GM23338 (cell line): ENCODE data around the gene RAB9B. TPM values are rescaled to one million over a fixed set of nuclear protein-coding genes. Genes with fewer than 3 reads are reported as not detected.

Experiments used
- ATAC-seq: fragments of 200-7000 bp; cut with Tn5 transposase; 3 replicates; pipeline ENCODE4 v1.9.1; 2020
- DNase-seq: peaks from one replicate; pipeline ENCODE4 v3.0.0-alpha.2; 2015; ENCODE audit warnings: low spot score
- H2AFZ ChIP-seq: fragments of 200-600 bp; sonication (generic); 2 replicates; pipeline ENCODE4 v1.8.0; 2016; ENCODE audit warnings: antibody characterized with exemption, mild to moderate bottlenecking, moderate library complexity
- H3F3A ChIP-seq: fragments of 200-600 bp; sonication (generic); replicated peaks from 2 replicates; pipeline ENCODE4 v1.8.0; 2017; ENCODE audit warnings: antibody characterized with exemption, mixed run types, low read depth
- H3K27ac ChIP-seq: fragments of 200-600 bp; sonication (generic); 2 replicates; pipeline ENCODE4 v1.6.1; 2016; ENCODE audit warnings: low read depth
- H3K27me3 ChIP-seq: fragments of 200-600 bp; sonication (generic); 2 replicates; pipeline ENCODE4 v1.8.0; 2016; ENCODE audit warnings: mild to moderate bottlenecking, mixed run types, moderate library complexity; ENCODE audit not compliant: insufficient read depth
- H3K36me3 ChIP-seq: fragments of 200-600 bp; sonication (generic); 2 replicates; pipeline ENCODE4 v1.8.0; 2016; ENCODE audit warnings: mild to moderate bottlenecking; ENCODE audit not compliant: insufficient read depth
- H3K4me1 ChIP-seq: fragments of 200-600 bp; sonication (generic); 2 replicates; pipeline ENCODE4 v1.8.0; 2016; ENCODE audit warnings: mild to moderate bottlenecking, moderate library complexity; ENCODE audit not compliant: insufficient read depth
- H3K4me2 ChIP-seq: fragments of 200-600 bp; sonication (generic); 2 replicates; pipeline ENCODE4 v1.7.1; 2017; ENCODE audit warnings: mixed run types
- H3K4me3 ChIP-seq: fragments of 200-600 bp; sonication (generic); 2 replicates; pipeline ENCODE4 v1.6.1; 2016; ENCODE audit warnings: mixed run types
- H3K79me2 ChIP-seq: fragments of 200-600 bp; sonication (generic); replicated peaks from 2 replicates; pipeline ENCODE4 v1.8.0; 2017; ENCODE audit warnings: mild to moderate bottlenecking; ENCODE audit not compliant: insufficient read depth
- H3K9me2 ChIP-seq: fragments of 200-600 bp; sonication (generic); 2 replicates; pipeline ENCODE4 v1.8.0; 2017; ENCODE audit not compliant: insufficient read depth
- H4K20me1 ChIP-seq: fragments of 200-600 bp; sonication (generic); replicated peaks from 2 replicates; pipeline ENCODE4 v1.8.0; 2017; ENCODE audit warnings: mild to moderate bottlenecking; ENCODE audit not compliant: insufficient read depth
- H3K27ac Mint-ChIP-seq: 2 replicates; pipeline ENCODE4 v1.8.0; 2020; ENCODE audit warnings: inconsistent platforms, mild to moderate bottlenecking, moderate library complexity, mixed read lengths
- H3K27me3 Mint-ChIP-seq: 3 replicates; pipeline ENCODE4 v1.8.0; 2022; ENCODE audit warnings: low read depth, mild to moderate bottlenecking, moderate library complexity, mixed read lengths, inconsistent platforms; ENCODE audit not compliant: insufficient read depth, poor library complexity
- H3K36me3 Mint-ChIP-seq: 3 replicates; pipeline ENCODE4 v1.8.0; 2021; ENCODE audit warnings: low read depth, mild to moderate bottlenecking, inconsistent platforms, moderate library complexity, mixed read lengths
- H3K4me1 Mint-ChIP-seq: 3 replicates; pipeline ENCODE4 v1.8.0; 2020; ENCODE audit warnings: mild to moderate bottlenecking, inconsistent platforms, mixed read lengths
- H3K4me3 Mint-ChIP-seq: 3 replicates; pipeline ENCODE4 v1.8.0; 2021; ENCODE audit warnings: moderate library complexity, mild to moderate bottlenecking, inconsistent platforms, mixed read lengths
- H3K9me3 Mint-ChIP-seq: 3 replicates; pipeline ENCODE4 v1.8.0; 2020; ENCODE audit warnings: moderate library complexity, mild to moderate bottlenecking, inconsistent platforms, mixed read lengths
- CREB1 ChIP-seq: fragments of 250-450 bp; sonication (Bioruptor Pico); IDR thresholded peaks from 2 replicates; pipeline ENCODE4 v1.5.0; 2020; ENCODE audit warnings: low read depth, mild to moderate bottlenecking, moderate library complexity
- CTCF ChIP-seq, 2 experiments: fragments of 200-600 bp in 1 of 2; sonication (generic) in 1 of 2; conservative IDR thresholded peaks; 2 replicates each; pipeline versions ENCODE4 v1.5.1 to v1.6.1; 2016 to 2017; ENCODE audit warnings: antibody characterized with exemption in 2 of 2, low read depth in 2 of 2, mild to moderate bottlenecking in 2 of 2, moderate library complexity in 1 of 2
- ETS1 ChIP-seq: IDR thresholded peaks from 2 replicates; pipeline ENCODE4 v1.6.1; 2016; ENCODE audit warnings: antibody characterized with exemption
- EZH2 ChIP-seq: fragments of 200-600 bp; sonication (generic); IDR thresholded peaks from one replicate; pipeline ENCODE4 v1.8.0; 2017; ENCODE audit warnings: antibody characterized with exemption, mild to moderate bottlenecking, low read depth; ENCODE audit not compliant: unreplicated experiment
- EZH2phosphoT487 ChIP-seq: fragments of 200-600 bp; sonication (generic); IDR thresholded peaks from one replicate; pipeline ENCODE4 v1.8.1; 2018; ENCODE audit warnings: antibody characterized with exemption; ENCODE audit not compliant: unreplicated experiment
- JUNB ChIP-seq: IDR thresholded peaks from one replicate; pipeline ENCODE4 v1.6.1; 2016; ENCODE audit warnings: antibody characterized with exemption; ENCODE audit not compliant: unreplicated experiment
- NANOG ChIP-seq: IDR thresholded peaks from 2 replicates; pipeline ENCODE4 v1.6.1; 2016; ENCODE audit warnings: antibody characterized with exemption, borderline replicate concordance
- POLR2AphosphoS5 ChIP-seq: IDR thresholded peaks from 2 replicates; pipeline ENCODE4 v1.6.1; 2016; ENCODE audit warnings: antibody characterized with exemption, low read depth
- REST ChIP-seq: IDR thresholded peaks from one replicate; pipeline ENCODE4 v1.6.1; 2018; ENCODE audit warnings: antibody characterized with exemption; ENCODE audit not compliant: unreplicated experiment
- STAT1 ChIP-seq: IDR thresholded peaks from one replicate; pipeline ENCODE4 v1.6.1; 2016; ENCODE audit warnings: antibody characterized with exemption; ENCODE audit not compliant: unreplicated experiment
- ZNF114 ChIP-seq: fragments of 250-450 bp; sonication (Bioruptor Pico); IDR thresholded peaks from 2 replicates; pipeline ENCODE4 v1.5.0; 2020; ENCODE audit warnings: mild to moderate bottlenecking, moderate library complexity
- ZNF331 ChIP-seq: fragments of 250-450 bp; sonication (Bioruptor Pico); IDR thresholded peaks from 2 replicates; pipeline ENCODE4 v1.5.0; 2020; ENCODE audit warnings: low read depth, mild to moderate bottlenecking, moderate library complexity
- ZNF462 ChIP-seq: fragments of 250-450 bp; sonication (Bioruptor Pico); IDR thresholded peaks from 2 replicates; pipeline ENCODE4 v1.5.0; 2020; ENCODE audit warnings: mild to moderate bottlenecking, moderate library complexity
- polyA plus RNA-seq: library from polyadenylated mRNA; unstranded; fragments of >200 nt; fragmentation: Nextera tagmentation; extraction: Ambion mirVana; gene quantifications from 2 replicates; pipeline ENCODE4 v1.2.1, GENCODE V29; 2016
- total RNA-seq: library from RNA; depleted of rRNA; stranded (reverse); fragments of >200 nt; shearing (Covaris generic); gene quantifications from 2 replicates; pipeline ENCODE4 v1.2.3, GENCODE V29; 2014

The RAB9B gene
- total and polyA plus RNA-seq, 2 experiments from 2014 or later = 0.24 to 0.28 TPM

GRCh38 chrX:103846386-103846785, 14.3 kb upstream of the RAB9B start:
- DNase-seq = no peak
- H3K27me3 Mint-ChIP-seq = no peaks in the 10 kb centered on the region
- no peak overlapping the region for H3K27ac Mint-ChIP-seq
- Histone ChIP-seq H3K4me3 (no peak overlapping the region), H2AFZ (no peak overlapping the region), H3K4me1 (no peaks in the 10 kb centered on the region), H3F3A (no peaks in the 10 kb centered on the region), H3K79me2 (no peaks in the 10 kb centered on the region), H3K4me2 (no peak overlapping the region), H3K9me2 (no peaks in the 10 kb centered on the region), H3K27ac (no peak overlapping the region), H3K27me3 (no peaks in the 10 kb centered on the region), H3K36me3 (no peaks in the 10 kb centered on the region), H4K20me1 (no peaks in the 10 kb centered on the region)
- no peak for ATAC-seq
- no peaks in the 10 kb centered on the region for H3K9me3 Mint-ChIP-seq
- no peak overlapping the region for H3K4me3 Mint-ChIP-seq
- H3K36me3 Mint-ChIP-seq = no peaks in the 10 kb centered on the region
- no peaks in the 10 kb centered on the region; the same call in 1 of the 3 replicates for H3K4me1 Mint-ChIP-seq
- TF ChIP-seq NANOG = no peak
- TF ChIP-seq ETS1 = no peak
- no peak for TF ChIP-seq POLR2AphosphoS5
- no peak for TF ChIP-seq CREB1 (CRISPR knock-in tag)
- no peak for TF ChIP-seq ZNF462
- TF ChIP-seq JUNB = no peak
- no peak for TF ChIP-seq CTCF (conservative IDR thresholded peaks at IDR 0.05; ENCODE audit: low read depth in 2 of 2)
- no peak for TF ChIP-seq REST
- TF ChIP-seq ZNF114 (CRISPR knock-in tag) = no peak
- no peak for TF ChIP-seq STAT1
- TF ChIP-seq EZH2phosphoT487 = no peak
- TF ChIP-seq ZNF331 = no peak
- TF ChIP-seq EZH2 = no peak
